SK-N-MC (cell line): Measurements from ENCODE around the gene ETNPPL.

Experiments
- EZH2 ChIP-seq: fragments of 200-600 bp; sonication (generic); IDR thresholded peaks from one replicate; pipeline ENCODE4 v1.6.1; 2017; ENCODE audit warnings: antibody characterized with exemption
- FOXP2 ChIP-seq: optimal IDR thresholded peaks from 2 replicates; pipeline ENCODE3; 2011; ENCODE audit warnings: mild to moderate bottlenecking, moderate library complexity; ENCODE audit not compliant: insufficient read depth; ENCODE audit errors: extremely low read length, control extremely low read depth
- POLR2AphosphoS5 ChIP-seq: IDR thresholded peaks from 2 replicates; pipeline ENCODE4 v1.6.1; 2012; ENCODE audit warnings: mild to moderate bottlenecking, low read depth, low read length, borderline replicate concordance

DNA sequence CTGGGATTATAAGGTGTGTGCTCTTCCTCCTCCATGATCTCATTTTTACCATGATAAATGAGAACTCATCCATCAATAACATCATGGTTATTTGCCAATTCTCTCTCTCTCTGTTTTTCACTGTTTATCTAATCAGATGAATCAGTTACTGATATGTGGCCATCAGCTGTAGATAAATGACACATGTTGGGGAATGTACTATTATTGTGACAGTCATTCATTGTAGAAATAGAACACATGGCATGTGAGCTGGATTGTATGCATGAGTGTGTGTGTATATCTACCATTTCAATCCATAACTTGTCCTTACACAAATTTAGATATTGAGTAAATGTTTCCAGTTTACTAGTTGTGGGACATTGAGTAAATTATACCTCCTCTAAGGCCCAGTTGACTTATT, 59.5 kb downstream of the ETNPPL start:
- TF ChIP-seq POLR2AphosphoS5 (no peak), EZH2 (no peak), FOXP2 (no peak)
